Measurements from ENCODE around the gene SLC34A3.

The SLC34A3 gene

DNA sequence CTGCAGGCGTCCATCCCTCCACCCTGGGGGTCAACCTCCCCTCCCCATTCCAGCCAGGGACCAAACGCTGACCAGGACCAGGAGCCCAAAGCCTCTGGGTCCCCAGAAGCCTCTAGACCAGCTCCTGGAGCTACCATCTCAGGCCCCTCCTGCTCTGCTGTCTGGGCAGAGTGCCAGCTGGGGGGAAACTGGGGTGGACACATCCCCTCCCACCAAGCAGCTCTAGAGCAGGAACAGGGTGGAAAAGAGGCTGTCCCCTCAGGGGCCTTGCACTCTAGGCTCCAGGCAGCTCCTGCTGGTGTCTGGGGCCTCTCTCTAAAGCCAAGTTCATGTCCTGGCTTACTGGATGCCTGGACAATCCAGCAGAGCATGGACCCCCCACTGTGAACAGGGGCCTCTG is 37.8 kb upstream of the SLC34A3 start:
- TF ChIP-seq TARDBP (IDR thresholded peaks at IDR 0.05) = no peak
- TF ChIP-seq SUZ12 (IDR thresholded peaks at IDR 0.05) = no peak
- no peak for TF ChIP-seq CTBP1 (IDR thresholded peaks at IDR 0.05; ENCODE audit: borderline replicate concordance)
- TF ChIP-seq LEF1 (IDR thresholded peaks at IDR 0.05; ENCODE audit: borderline replicate concordance) = no peak
- TF ChIP-seq, protein P1, sequence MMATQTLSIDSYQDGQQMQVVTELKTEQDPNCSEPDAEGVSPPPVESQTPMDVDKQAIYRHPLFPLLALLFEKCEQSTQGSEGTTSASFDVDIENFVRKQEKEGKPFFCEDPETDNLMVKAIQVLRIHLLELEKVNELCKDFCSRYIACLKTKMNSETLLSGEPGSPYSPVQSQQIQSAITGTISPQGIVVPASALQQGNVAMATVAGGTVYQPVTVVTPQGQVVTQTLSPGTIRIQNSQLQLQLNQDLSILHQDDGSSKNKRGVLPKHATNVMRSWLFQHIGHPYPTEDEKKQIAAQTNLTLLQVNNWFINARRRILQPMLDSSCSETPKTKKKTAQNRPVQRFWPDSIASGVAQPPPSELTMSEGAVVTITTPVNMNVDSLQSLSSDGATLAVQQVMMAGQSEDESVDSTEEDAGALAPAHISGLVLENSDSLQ (IDR thresholded peaks at IDR 0.05) = no peak
- no peak for TF ChIP-seq L3MBTL2 (conservative IDR thresholded peaks at IDR 0.05)
- TF ChIP-seq HDGF (IDR thresholded peaks at IDR 0.05; ENCODE audit: borderline replicate concordance) = no peak
- TF ChIP-seq BHLHE40 (IDR thresholded peaks at IDR 0.05; ENCODE audit: borderline replicate concordance) = no peak
- TF ChIP-seq SP1 (IDR thresholded peaks at IDR 0.05) = no peak
- TF ChIP-seq FOXA1 (IDR thresholded peaks at IDR 0.05) = no peak
- no peak for TF ChIP-seq FOXK2 (IDR thresholded peaks at IDR 0.05)
- POLR2A ChIA-PET = interaction anchor here (1.5 to 1.7 kb wide), 2 partner anchors 63 to 106 kb away, joined by 4 to 5 read pairs; partner anchors contain the start of gene MAN1B1
- DNase-seq (ENCODE audit: extremely low spot score) = no peak
- CTCF ChIA-PET = no interaction called here

DNA sequence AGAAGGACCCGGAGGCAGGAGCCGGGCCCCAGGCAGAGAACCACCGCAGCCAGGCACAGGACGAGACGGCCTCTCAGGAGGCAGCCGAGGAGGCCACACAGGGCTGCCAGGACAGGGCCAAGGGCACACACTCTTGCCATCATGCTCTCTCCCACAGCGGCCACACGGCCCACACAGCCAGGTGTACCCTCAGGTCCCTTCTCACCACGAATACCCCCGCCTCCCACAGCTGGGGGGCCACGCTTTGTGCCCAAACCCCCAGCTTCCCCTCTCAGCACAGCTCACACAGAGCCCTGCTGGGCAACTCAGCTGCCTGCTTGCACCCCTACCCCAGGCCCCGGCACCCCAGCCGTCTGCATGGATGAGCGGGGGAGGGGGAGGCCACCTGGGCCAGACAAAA is 36.9 kb upstream of the SLC34A3 start:
- DNase-seq (ENCODE audit: extremely low spot score) = no peak
- CTCF ChIA-PET = no interaction called here
- TF ChIP-seq ELF4 (IDR thresholded peaks at IDR 0.05) (no peak), BHLHE40 (IDR thresholded peaks at IDR 0.05; ENCODE audit: borderline replicate concordance) (no peak), L3MBTL2 (conservative IDR thresholded peaks at IDR 0.05) (no peak), ZNF384 (IDR thresholded peaks at IDR 0.05) (no peak), SP1 (IDR thresholded peaks at IDR 0.05) (no peak), NFRKB (IDR thresholded peaks at IDR 0.05) (no peak), FOXM1 (IDR thresholded peaks at IDR 0.05; ENCODE audit: borderline replicate concordance) (no peak), HDGF (IDR thresholded peaks at IDR 0.05; ENCODE audit: borderline replicate concordance) (no peak), LEF1 (IDR thresholded peaks at IDR 0.05; ENCODE audit: borderline replicate concordance) (no peak), FOXK2 (IDR thresholded peaks at IDR 0.05) (no peak), SUZ12 (IDR thresholded peaks at IDR 0.05) (no peak), CTBP1 (IDR thresholded peaks at IDR 0.05; ENCODE audit: borderline replicate concordance) (no peak), FOXA1 (IDR thresholded peaks at IDR 0.05) (no peak), TARDBP (IDR thresholded peaks at IDR 0.05) (no peak), ARNT (IDR thresholded peaks at IDR 0.05) (no peak)
- TF ChIP-seq, protein P1 (IDR thresholded peaks at IDR 0.05) = no peak
- POLR2A ChIA-PET = interaction anchor here (1.6 to 1.7 kb wide), 2 partner anchors 44 to 64 kb away, joined by 3 to 5 read pairs; no protein-coding TSS in a partner anchor

DNA sequence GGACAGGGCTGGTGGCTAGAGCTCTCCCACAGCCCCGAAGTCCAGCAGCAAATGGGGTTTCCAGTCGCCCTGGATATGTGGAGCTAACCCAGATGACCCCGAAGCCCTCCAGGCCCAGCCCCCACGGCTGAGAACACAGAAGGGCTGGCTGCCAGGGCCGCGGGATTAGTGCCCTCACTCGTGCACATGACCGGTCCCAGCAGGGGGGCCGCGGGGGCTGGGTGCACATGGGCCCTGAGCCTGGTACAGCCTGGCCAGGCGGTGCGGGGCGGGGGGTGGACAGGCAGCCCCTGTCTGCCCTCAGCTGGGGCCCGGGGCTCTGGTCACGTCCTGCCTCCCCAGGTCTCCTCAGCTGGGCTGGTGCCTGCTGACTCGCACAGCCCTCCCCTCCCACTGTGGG is 36.3 kb upstream of the SLC34A3 start:
- no peak for DNase-seq (ENCODE audit: extremely low spot score)
- ChIA-PET POLR2A (interaction anchor here (0.9 to 1.6 kb wide), 5 partner anchors 21 to 65 kb away, joined by 3 to 9 read pairs (median 4); partner anchors contain the start of gene TUBB4B), CTCF (no interaction called here)

DNA sequence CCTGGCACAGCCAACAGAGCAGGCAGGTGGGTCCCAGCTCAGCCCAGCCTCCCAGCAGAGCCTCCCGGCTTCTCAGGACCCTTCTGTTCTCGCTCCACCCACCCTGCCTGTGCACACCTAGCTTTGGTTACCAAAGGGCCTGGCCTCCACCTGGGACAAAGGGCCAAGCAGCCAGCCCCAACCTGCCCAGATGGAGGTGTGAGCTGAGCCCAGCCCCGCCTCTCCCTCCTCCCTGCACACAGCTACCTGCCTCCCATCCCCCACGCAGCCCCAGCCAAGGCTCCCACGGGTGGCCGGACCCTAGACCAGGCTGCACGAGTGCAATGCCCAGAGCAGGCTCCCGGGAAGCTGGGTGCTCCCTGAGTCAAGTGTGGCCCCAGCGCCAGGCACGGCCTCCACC is 35.8 kb upstream of the SLC34A3 start:
- DNase-seq (ENCODE audit: extremely low spot score) = no peak
- CTCF ChIA-PET = no interaction called here
- POLR2A ChIA-PET = interaction anchor here (0.9 to 1.6 kb wide), 6 partner anchors 10 to 65 kb away, joined by 3 to 9 read pairs (median 4); partner anchors contain the start of gene TUBB4B
- TF ChIP-seq FOXA1 (IDR thresholded peaks at IDR 0.05) = no peak
- TF ChIP-seq, protein P1 (IDR thresholded peaks at IDR 0.05) = no peak
- no peak for TF ChIP-seq L3MBTL2 (conservative IDR thresholded peaks at IDR 0.05)
- TF ChIP-seq ELF4 (IDR thresholded peaks at IDR 0.05) = no peak
- no peak for TF ChIP-seq LEF1 (IDR thresholded peaks at IDR 0.05; ENCODE audit: borderline replicate concordance)
- TF ChIP-seq BHLHE40 (IDR thresholded peaks at IDR 0.05; ENCODE audit: borderline replicate concordance) = no peak

More for the DNA sequence above, 36.3 kb upstream of the SLC34A3 start:
- TF ChIP-seq LEF1 (IDR thresholded peaks at IDR 0.05; ENCODE audit: borderline replicate concordance) (no peak), FOXM1 (IDR thresholded peaks at IDR 0.05; ENCODE audit: borderline replicate concordance) (no peak), SUZ12 (IDR thresholded peaks at IDR 0.05) (no peak), NFRKB (IDR thresholded peaks at IDR 0.05) (no peak), FOXA1 (IDR thresholded peaks at IDR 0.05) (no peak), SP1 (IDR thresholded peaks at IDR 0.05) (no peak), BHLHE40 (IDR thresholded peaks at IDR 0.05; ENCODE audit: borderline replicate concordance) (no peak), HDGF (IDR thresholded peaks at IDR 0.05; ENCODE audit: borderline replicate concordance) (no peak), ZNF384 (IDR thresholded peaks at IDR 0.05) (no peak), CTBP1 (IDR thresholded peaks at IDR 0.05; ENCODE audit: borderline replicate concordance) (no peak), ARNT (IDR thresholded peaks at IDR 0.05) (no peak), L3MBTL2 (conservative IDR thresholded peaks at IDR 0.05) (no peak), FOXK2 (IDR thresholded peaks at IDR 0.05) (no peak), ELF4 (IDR thresholded peaks at IDR 0.05) (no peak)
- TF ChIP-seq, protein P1 (IDR thresholded peaks at IDR 0.05) = no peak

DNA sequence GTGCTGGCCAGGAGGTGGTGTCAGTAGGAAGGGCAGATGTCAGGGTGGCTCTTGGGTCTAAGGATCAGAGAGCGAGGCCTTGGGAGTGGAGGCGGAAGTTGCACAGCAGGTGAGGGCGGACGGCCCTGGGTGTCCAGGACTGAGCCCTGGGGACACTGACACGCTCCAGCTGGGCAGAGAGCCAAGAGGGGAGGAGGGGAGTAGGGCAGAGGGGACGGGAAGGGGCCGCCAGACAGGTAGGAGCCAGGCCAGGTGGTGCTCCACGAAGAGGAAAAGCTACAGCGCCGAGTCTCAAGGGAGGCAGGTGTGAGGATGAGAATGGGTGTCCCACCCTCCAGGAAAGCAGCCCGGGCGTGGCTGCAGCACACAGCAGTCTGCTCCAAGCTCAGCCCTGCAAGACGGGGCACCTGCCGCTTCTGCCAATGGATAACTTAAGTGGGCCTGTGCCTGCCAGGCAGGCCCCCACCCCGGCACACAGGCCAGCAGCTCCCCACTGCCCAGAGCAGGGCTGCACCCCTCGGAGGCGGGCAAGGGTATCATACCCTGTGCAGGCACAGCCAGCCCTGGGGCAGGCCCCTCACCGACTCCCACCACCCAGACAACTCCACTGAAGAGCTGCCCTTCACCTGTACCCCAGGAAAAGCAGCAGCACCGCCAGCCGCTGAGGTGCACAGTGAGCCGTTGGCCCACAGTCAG is 35.0 kb upstream of the SLC34A3 start:
- DNase-seq (ENCODE audit: extremely low spot score) = no peak
- ChIA-PET CTCF (no interaction called here), POLR2A (interaction anchor here (1.0 to 1.4 kb wide), 3 partner anchors 9 to 45 kb away, joined by 3 to 9 read pairs (median 4); partner anchors contain the start of gene TUBB4B)
- TF ChIP-seq ELF4 (IDR thresholded peaks at IDR 0.05) (no peak), CTBP1 (IDR thresholded peaks at IDR 0.05; ENCODE audit: borderline replicate concordance) (no peak), FOXM1 (IDR thresholded peaks at IDR 0.05; ENCODE audit: borderline replicate concordance) (no peak), NFRKB (IDR thresholded peaks at IDR 0.05) (no peak), ARNT (IDR thresholded peaks at IDR 0.05) (no peak), TARDBP (IDR thresholded peaks at IDR 0.05) (no peak), L3MBTL2 (conservative IDR thresholded peaks at IDR 0.05) (no peak), HDGF (IDR thresholded peaks at IDR 0.05; ENCODE audit: borderline replicate concordance) (no peak), ZNF384 (IDR thresholded peaks at IDR 0.05) (no peak), FOXA1 (IDR thresholded peaks at IDR 0.05) (no peak), SP1 (IDR thresholded peaks at IDR 0.05) (no peak), FOXK2 (IDR thresholded peaks at IDR 0.05) (no peak), LEF1 (IDR thresholded peaks at IDR 0.05; ENCODE audit: borderline replicate concordance) (no peak), SUZ12 (IDR thresholded peaks at IDR 0.05) (no peak), BHLHE40 (IDR thresholded peaks at IDR 0.05; ENCODE audit: borderline replicate concordance) (no peak)
- TF ChIP-seq, protein P1 (IDR thresholded peaks at IDR 0.05) = no peak
